Activated naive CD8-positive, alpha-beta T cell treated with anti-CD3 and anti-CD28 coated beads, Interleukin-2, amount 10 ng/mL, durations not matched to agents 7 days and 5 days (primary cell): ENCODE measurements around the gene CRELD2. TPM values are rescaled to one million over a fixed set of nuclear protein-coding genes. Genes with fewer than 3 reads are reported as not detected.

Experiments used
- ATAC-seq: fragments of 150-1000 bp; cut with Tn5 transposase; one replicate; pipeline ENCODE4 v1.10.0; 2021; ENCODE audit warnings: low read depth, moderate library complexity
- POLR2A ChIA-PET: fragments of 350-600 bp; sonication (Branson Sonifier 250); formaldehyde crosslinking; loops from one replicate; lab custom pipeline; 2021; ENCODE audit warnings: antibody characterized with exemption; lab: Charles Lee
- DNase-seq: peaks from one replicate; pipeline ENCODE4 v3.0.0; 2021
- H3K27ac Mint-ChIP-seq: one replicate; pipeline ENCODE4 v1.8.0; 2022; ENCODE audit warnings: mild to moderate bottlenecking, mixed read lengths
- H3K27me3 Mint-ChIP-seq: one replicate; pipeline ENCODE4 v1.8.0; 2022; ENCODE audit warnings: mild to moderate bottlenecking, moderate library complexity, mixed read lengths
- H3K36me3 Mint-ChIP-seq: one replicate; pipeline ENCODE4 v1.8.0; 2021; ENCODE audit warnings: mild to moderate bottlenecking, mixed read lengths
- H3K4me1 Mint-ChIP-seq: one replicate; pipeline ENCODE4 v1.8.0; 2021; ENCODE audit warnings: mixed read lengths
- H3K4me3 Mint-ChIP-seq: one replicate; pipeline ENCODE4 v1.8.0; 2022; ENCODE audit warnings: mild to moderate bottlenecking, moderate library complexity, mixed read lengths
- H3K9me3 Mint-ChIP-seq: one replicate; pipeline ENCODE4 v1.8.0; 2021; ENCODE audit warnings: mixed read lengths
- total RNA-seq, 2 experiments: library from RNA; stranded (reverse); gene quantifications; one replicate each; pipeline ENCODE4 v1.2.3, GENCODE V29; 2021

The CRELD2 gene
- total RNA-seq, 2 experiments from 2014 or later, result 40.3 to 41.0 TPM

GRCh38 chr22:49910229-49911155, 7.9 kb upstream of the CRELD2 start:
- Mint-ChIP-seq H3K4me1 (peaks cover 2% of the 10 kb centered on the region), H3K36me3 (peaks cover 15% of the 10 kb centered on the region)

GRCh38 chr22:49911881-49912625, 6.4 kb upstream of the CRELD2 start:
- peaks cover 1% of the 10 kb centered on the region for H3K4me1 Mint-ChIP-seq
- H3K36me3 Mint-ChIP-seq, result peaks cover 12% of the 10 kb centered on the region
- H3K4me3 Mint-ChIP-seq, result no peak overlapping the region
- no peak for DNase-seq
- POLR2A ChIA-PET, result no interaction called here
- no peaks in the 10 kb centered on the region for H3K9me3 Mint-ChIP-seq
- H3K27ac Mint-ChIP-seq, result no peak overlapping the region
- no peak for ATAC-seq
- no peaks in the 10 kb centered on the region for H3K27me3 Mint-ChIP-seq

More at GRCh38 chr22:49910229-49911155, 7.9 kb upstream of the CRELD2 start:
- no peak for DNase-seq
- H3K9me3 Mint-ChIP-seq, result no peaks in the 10 kb centered on the region
- no peaks in the 10 kb centered on the region for H3K27me3 Mint-ChIP-seq
- H3K4me3 Mint-ChIP-seq, result no peak overlapping the region
- ATAC-seq, result no peak
- POLR2A ChIA-PET, result no interaction called here
- no peak overlapping the region for H3K27ac Mint-ChIP-seq

DNA sequence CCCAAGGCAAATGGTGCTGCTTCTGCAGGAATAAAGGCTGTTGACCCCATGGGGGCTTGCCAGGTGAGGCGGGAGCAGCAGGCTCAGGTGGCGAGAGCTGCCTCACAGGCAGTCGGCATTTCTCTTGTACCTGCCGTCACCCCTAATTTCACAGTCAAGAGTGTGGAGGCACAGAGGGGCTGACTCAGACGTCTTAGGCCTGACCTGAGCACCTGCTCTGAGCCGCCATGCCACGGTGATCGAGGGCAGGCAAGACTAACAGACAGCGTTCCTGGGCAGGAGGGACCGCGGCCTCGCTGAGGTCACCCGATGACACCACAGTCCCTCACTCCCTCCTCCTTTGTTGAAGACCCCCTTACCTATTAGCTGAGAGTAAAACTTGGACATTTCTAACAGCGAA, 5.4 kb upstream of the CRELD2 start:
- no peaks in the 10 kb centered on the region for H3K27me3 Mint-ChIP-seq
- no peaks in the 10 kb centered on the region for H3K4me1 Mint-ChIP-seq
- no peak for DNase-seq
- H3K27ac Mint-ChIP-seq, result no peak overlapping the region
- no peak for ATAC-seq
- peaks cover 5% of the 10 kb centered on the region for H3K36me3 Mint-ChIP-seq
- no peak overlapping the region for H3K4me3 Mint-ChIP-seq
- no peaks in the 10 kb centered on the region for H3K9me3 Mint-ChIP-seq
- POLR2A ChIA-PET, result no interaction called here

GRCh38 chr22:49913446-49913845, 5.0 kb upstream of the CRELD2 start:
- no peaks in the 10 kb centered on the region for H3K4me1 Mint-ChIP-seq
- no peaks in the 10 kb centered on the region for H3K9me3 Mint-ChIP-seq
- H3K4me3 Mint-ChIP-seq, result no peak overlapping the region
- no peak overlapping the region for H3K27ac Mint-ChIP-seq
- no peaks in the 10 kb centered on the region for H3K27me3 Mint-ChIP-seq
- no peak for ATAC-seq
- POLR2A ChIA-PET, result no interaction called here
- H3K36me3 Mint-ChIP-seq, result peaks cover 4% of the 10 kb centered on the region
- DNase-seq, result no peak

GRCh38 chr22:49914256-49914655, 4.2 kb upstream of the CRELD2 start:
- Mint-ChIP-seq H3K36me3 (peaks cover 2% of the 10 kb centered on the region), H3K4me1 (no peaks in the 10 kb centered on the region), H3K27ac (no peak overlapping the region), H3K27me3 (no peaks in the 10 kb centered on the region), H3K4me3 (no peak overlapping the region), H3K9me3 (no peaks in the 10 kb centered on the region)
- DNase-seq (no peak), ATAC-seq (no peak)
- POLR2A ChIA-PET, result no interaction called here

- DNase-seq, result no peak
- Mint-ChIP-seq H3K27ac (no peak overlapping the region), H3K36me3 (peaks cover 1% of the 10 kb centered on the region), H3K9me3 (no peaks in the 10 kb centered on the region), H3K4me3 (no peak overlapping the region), H3K4me1 (peaks cover 7% of the 10 kb centered on the region), H3K27me3 (no peaks in the 10 kb centered on the region)
- POLR2A ChIA-PET, result no interaction called here
- no peak for ATAC-seq
Observed at GRCh38 chr22:49915610-49916009, 2.8 kb upstream of the CRELD2 start.

DNA sequence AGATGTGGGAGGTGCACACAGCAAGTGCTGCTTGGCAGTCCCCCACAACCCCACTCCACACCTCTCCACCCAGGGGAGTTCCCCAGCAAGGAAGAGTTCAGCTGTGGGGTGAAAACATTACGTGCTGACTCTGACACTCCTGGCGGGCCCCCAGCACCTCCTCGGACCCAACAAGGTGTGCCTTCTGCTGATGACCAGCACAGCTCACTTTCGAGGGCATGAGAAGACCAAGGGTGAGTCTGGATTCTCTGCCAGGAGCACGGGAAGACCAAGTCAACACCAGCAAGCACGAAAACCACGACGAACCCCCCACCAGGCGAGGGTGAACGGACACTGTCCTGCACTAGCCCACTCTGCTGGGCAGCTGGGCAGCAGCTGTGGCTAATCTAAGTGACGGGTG, 1.6 kb upstream of the CRELD2 start:
- H3K36me3 Mint-ChIP-seq, result peaks cover 2% of the 10 kb centered on the region
- POLR2A ChIA-PET, result interaction anchor here (1.0 kb wide), 1 partner anchor 37 kb away, joined by 3 read pairs; no protein-coding TSS in a partner anchor
- peak overlapping the region; percentile 85 for H3K27ac Mint-ChIP-seq
- DNase-seq (no peak), ATAC-seq (no peak)
- H3K27me3 Mint-ChIP-seq, result no peaks in the 10 kb centered on the region
- H3K4me3 Mint-ChIP-seq, result peak overlapping the region; percentile 87
- peaks cover 7% of the 10 kb centered on the region for H3K4me1 Mint-ChIP-seq
- H3K9me3 Mint-ChIP-seq, result no peaks in the 10 kb centered on the region

DNA sequence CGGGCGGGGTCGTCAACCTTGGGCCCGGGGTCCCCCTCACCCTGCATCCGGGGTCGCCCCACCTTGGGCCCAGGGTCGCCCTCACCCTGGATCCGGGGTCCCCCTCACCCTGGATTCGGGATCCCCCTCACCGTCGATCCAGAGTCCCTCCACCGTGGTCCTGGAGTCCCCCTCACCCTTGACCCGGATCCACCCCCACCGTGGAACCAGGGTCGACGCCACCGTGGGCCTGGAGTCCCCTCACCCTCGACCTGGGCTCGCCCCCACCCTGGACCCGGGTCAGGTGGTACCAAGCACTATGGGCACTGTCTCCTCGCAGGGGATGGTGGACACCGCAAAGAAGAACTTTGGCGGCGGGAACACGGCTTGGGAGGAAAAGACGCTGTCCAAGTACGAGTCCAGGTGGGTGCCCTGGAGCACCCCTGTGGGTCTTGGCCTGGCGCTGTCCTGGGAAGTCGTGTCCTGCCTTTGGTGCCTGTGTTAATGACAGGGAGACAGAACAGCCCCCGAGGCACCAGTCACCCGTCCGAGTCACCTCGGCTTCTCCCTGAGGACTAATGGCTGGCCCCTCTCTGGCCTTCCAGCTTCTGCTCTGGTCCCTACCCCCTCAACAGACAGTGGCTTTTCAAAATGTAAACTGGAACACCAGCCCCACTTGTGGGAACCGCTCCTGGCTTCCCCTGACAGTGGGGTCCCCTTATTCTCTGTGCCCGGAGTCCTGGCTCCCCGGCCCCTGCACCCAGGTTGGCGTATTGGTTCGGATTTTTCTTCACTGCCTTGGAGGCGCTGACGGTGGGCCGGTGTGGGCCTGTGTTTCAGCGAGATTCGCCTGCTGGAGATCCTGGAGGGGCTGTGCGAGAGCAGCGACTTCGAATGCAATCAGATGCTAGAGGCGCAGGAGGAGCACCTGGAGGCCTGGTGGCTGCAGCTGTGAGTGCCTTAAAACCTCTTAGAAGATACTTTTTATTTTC, 762 bp downstream of the CRELD2 start:
- H3K4me3 Mint-ChIP-seq, result peak overlapping the region; percentile 73
- POLR2A ChIA-PET, result interaction anchor here (1.5 to 1.6 kb wide), 2 partner anchors 17 to 93 kb away, joined by 4 to 6 read pairs; no protein-coding TSS in a partner anchor
- peaks cover 7% of the 10 kb centered on the region for H3K4me1 Mint-ChIP-seq
- peaks cover 2% of the 10 kb centered on the region for H3K36me3 Mint-ChIP-seq
- H3K9me3 Mint-ChIP-seq, result no peaks in the 10 kb centered on the region
- DNase-seq, result no peak
- H3K27me3 Mint-ChIP-seq, result no peaks in the 10 kb centered on the region
- peak overlapping the region; percentile 8 for H3K27ac Mint-ChIP-seq
- ATAC-seq, result no peak

DNA sequence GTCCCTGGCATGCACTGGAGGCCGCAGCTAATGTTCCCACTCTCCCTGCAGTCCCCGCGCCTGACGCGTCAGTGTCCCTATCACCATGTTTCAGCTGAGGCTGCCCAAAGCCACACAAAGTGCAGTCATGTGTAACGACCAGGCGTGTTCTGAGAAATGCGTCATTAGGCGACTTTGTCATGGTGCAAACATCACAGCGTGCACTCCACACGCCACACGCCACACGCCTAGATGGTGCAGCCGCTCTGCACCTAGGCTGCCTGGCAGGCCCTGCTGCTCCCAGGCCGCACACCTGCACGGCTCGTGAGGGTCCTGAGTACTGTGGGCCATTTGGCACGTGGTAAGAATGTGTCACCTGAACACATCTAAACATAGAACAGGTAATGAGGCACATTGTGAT, 2.4 kb downstream of the CRELD2 start:
- POLR2A ChIA-PET, result interaction anchor here (0.9 kb wide), 1 partner anchor 30 kb away, joined by 3 read pairs; no protein-coding TSS in a partner anchor
- H3K9me3 Mint-ChIP-seq, result no peaks in the 10 kb centered on the region
- no peak overlapping the region for H3K27ac Mint-ChIP-seq
- no peak for DNase-seq
- H3K27me3 Mint-ChIP-seq, result no peaks in the 10 kb centered on the region
- no peak for ATAC-seq
- H3K4me3 Mint-ChIP-seq, result no peak overlapping the region
- peaks cover 2% of the 10 kb centered on the region for H3K36me3 Mint-ChIP-seq
- H3K4me1 Mint-ChIP-seq, result peaks cover 14% of the 10 kb centered on the region

- no peak for ATAC-seq
- peak; percentile 27 for DNase-seq
- no peak overlapping the region for H3K27ac Mint-ChIP-seq
- no peaks in the 10 kb centered on the region for H3K27me3 Mint-ChIP-seq
- H3K4me3 Mint-ChIP-seq, result no peak overlapping the region
- POLR2A ChIA-PET, result no interaction called here
- no peaks in the 10 kb centered on the region for H3K9me3 Mint-ChIP-seq
- peaks cover 19% of the 10 kb centered on the region for H3K4me1 Mint-ChIP-seq
- peaks cover 2% of the 10 kb centered on the region for H3K36me3 Mint-ChIP-seq
Observed at GRCh38 chr22:49921508-49922278, 3.3 kb downstream of the CRELD2 start.

DNA sequence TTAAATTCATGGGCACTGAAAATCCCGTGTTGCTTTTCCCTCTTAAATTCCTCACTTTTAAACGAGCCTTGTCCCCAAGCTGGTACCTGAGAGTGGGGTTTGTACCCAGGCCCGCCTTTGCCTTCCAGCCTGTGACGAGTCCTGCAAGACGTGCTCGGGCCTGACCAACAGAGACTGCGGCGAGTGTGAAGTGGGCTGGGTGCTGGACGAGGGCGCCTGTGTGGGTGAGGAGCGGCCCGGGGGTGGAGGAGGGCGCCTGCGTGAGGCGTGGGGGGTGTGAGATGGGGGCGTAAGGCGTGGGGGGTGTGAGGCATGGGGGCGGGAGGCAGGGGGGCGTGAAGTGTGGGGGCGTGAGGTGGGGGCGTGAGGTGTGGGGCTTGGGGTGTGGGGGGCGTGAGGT, 4.0 kb downstream of the CRELD2 start:
- DNase-seq, result no peak
- Mint-ChIP-seq H3K36me3 (peaks cover 4% of the 10 kb centered on the region), H3K4me1 (peaks cover 24% of the 10 kb centered on the region), H3K9me3 (no peaks in the 10 kb centered on the region), H3K27ac (no peak overlapping the region), H3K27me3 (no peaks in the 10 kb centered on the region), H3K4me3 (no peak overlapping the region)
- no peak for ATAC-seq
- POLR2A ChIA-PET, result no interaction called here

- POLR2A ChIA-PET, result no interaction called here
- peaks cover 24% of the 10 kb centered on the region for H3K4me1 Mint-ChIP-seq
- H3K27ac Mint-ChIP-seq, result no peak overlapping the region
- H3K4me3 Mint-ChIP-seq, result no peak overlapping the region
- H3K9me3 Mint-ChIP-seq, result no peaks in the 10 kb centered on the region
- DNase-seq (peak; percentile 26), ATAC-seq (no peak)
- no peaks in the 10 kb centered on the region for H3K27me3 Mint-ChIP-seq
- peaks cover 4% of the 10 kb centered on the region for H3K36me3 Mint-ChIP-seq
Observed at GRCh38 chr22:49922926-49923325, 4.5 kb downstream of the CRELD2 start.
